Measurements from ENCODE around the gene ARMCX2.

DNA sequence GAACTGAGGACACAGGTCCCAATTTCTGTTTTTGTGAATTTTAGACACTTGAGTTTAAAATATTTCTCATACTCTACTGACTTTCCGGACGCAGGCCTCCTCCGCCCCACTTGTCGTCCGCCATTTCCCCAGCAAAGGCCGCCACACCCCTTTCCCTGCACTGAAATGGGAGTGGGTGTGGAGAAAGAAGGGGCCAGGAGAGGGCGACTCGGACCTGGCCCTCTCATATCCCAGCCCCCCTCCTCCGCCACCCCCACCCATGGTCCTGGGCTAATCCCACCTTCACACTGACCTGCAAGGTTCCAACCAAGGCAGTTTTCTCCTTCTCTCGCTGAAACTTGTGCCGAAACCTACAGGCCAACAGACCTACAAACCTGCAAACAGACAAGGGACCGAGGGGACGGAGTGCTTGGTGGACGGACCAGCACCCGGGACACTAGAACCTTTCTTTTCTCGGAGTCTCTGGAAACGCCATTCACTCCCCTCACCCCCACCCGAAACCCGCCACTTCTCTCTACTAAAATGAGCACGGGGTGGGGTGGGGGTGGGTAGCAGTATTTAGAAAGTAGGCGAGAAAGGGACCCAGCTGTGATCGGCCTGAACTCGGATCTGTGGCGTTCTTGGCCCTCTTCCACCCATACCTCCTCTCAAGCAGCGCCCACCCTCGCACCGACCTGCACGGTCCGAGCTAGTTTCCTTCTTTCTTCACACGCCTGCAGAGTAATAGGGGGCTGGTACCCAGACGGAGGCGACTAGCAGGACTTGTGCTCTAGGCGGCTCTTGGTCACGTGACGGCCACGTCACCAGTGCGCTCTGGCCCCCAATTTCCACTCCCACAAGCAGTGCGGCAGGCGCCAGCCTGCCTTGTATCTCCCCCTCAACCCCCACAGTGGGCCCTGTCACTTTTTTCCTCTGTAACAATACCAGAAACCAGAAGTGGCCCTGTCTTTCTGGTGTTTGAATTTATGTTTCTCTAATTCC, 42.1 kb downstream of the ARMCX2 start, which contains the start of gene ARMCX6:
- TF ChIP-seq, protein P1, sequence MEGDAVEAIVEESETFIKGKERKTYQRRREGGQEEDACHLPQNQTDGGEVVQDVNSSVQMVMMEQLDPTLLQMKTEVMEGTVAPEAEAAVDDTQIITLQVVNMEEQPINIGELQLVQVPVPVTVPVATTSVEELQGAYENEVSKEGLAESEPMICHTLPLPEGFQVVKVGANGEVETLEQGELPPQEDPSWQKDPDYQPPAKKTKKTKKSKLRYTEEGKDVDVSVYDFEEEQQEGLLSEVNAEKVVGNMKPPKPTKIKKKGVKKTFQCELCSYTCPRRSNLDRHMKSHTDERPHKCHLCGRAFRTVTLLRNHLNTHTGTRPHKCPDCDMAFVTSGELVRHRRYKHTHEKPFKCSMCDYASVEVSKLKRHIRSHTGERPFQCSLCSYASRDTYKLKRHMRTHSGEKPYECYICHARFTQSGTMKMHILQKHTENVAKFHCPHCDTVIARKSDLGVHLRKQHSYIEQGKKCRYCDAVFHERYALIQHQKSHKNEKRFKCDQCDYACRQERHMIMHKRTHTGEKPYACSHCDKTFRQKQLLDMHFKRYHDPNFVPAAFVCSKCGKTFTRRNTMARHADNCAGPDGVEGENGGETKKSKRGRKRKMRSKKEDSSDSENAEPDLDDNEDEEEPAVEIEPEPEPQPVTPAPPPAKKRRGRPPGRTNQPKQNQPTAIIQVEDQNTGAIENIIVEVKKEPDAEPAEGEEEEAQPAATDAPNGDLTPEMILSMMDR (IDR thresholded peaks at IDR 0.05; ENCODE audit: insufficient read depth, low read length, poor library complexity, severe bottlenecking) = no peak
- no peak for TF ChIP-seq EZH2phosphoT487 (conservative IDR thresholded peaks at IDR 0.05; ENCODE audit: low read length)

Measured in SU-DHL-6 (cell line).